ENCODE results near the gene AKR1C8.

DNA sequence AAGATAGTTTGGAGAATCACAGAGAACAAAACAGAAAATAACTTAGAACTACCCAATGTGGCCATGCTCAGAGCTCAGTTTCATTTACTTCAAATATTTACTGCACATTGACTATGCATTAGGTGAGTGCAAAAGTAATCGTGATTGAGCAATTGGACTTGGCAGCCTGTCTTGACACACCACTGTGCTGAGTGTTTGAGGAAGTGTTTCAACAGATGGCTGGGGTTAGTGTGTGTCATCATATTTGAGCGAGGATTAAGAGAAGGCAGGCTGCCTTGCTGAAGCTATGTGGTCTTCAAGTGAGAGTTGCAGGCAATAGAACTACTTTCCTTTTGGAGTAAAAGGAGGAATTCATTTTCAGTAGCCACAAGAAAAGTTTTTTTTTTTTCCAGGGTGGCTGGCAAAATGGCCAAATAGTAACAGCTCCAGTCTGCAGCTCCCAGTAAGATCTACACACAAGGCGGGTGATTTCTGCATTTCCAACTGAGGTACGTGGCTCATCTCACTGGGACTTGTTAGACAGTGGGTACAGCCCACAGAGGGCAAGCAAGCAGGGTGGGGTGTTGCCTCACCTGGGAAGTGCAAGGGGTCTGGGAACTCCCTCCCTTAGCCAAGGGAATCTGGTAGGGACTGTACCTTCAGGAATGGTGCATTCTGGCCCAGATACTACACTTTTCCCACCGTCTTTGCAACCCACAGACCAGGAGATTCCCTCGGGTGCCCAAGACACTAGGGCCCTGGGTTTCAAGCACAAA lies 49.3 kb upstream of the AKR1C8 start:
- no peak for TF ChIP-seq YY1 (IDR thresholded peaks at IDR 0.05; ENCODE audit: extremely low read depth, insufficient replicate concordance, low read depth, low read length)
- no peak for TF ChIP-seq EZH2 (IDR thresholded peaks at IDR 0.05)

Data from HCT116 (cell line).